ENCODE results near the gene R3HDM1. TPM values are rescaled to one million over a fixed set of nuclear protein-coding genes. Genes with fewer than 3 reads are reported as not detected.

The R3HDM1 gene
- total RNA-seq, 3 donors from 2014 or later = 22.3 to 26.1 (median 25.2) TPM

DNA sequence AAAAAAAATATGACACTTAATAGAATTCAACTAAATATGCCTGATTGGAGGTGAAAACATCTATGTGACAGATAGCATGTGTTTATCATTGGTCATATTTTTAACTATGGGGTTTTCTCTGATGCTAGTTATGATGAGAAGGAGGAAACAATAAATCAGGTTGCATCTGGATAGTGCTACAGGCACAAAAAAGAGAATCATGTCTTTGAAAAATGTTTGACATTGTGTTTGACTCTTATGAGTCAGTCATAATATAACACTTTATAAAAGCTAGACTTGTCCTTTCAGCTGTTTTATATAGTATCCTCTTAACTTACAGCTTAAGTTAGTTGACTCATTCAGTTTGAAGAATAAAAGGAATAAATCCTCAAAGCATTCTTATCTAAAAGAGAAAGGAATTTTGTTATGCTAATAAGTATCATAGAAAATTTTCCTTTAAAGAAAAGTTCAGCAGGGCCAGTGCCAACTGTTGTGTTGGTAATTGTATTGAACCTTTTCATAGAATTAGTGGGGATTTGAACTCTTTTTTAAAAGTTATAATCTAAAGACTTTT, 131.9 kb downstream of the R3HDM1 start:
- ATAC-seq (peak; percentile 34), DNase-seq (no peak)
- H3K9me3 ChIP-seq = no peaks in the 10 kb centered on the region
- intact Hi-C loops (cut with DNase I, micrococcal nuclease) = no loop called here
- H3K4me3 ChIP-seq = no peak overlapping the region
- TF ChIP-seq, protein P1, sequence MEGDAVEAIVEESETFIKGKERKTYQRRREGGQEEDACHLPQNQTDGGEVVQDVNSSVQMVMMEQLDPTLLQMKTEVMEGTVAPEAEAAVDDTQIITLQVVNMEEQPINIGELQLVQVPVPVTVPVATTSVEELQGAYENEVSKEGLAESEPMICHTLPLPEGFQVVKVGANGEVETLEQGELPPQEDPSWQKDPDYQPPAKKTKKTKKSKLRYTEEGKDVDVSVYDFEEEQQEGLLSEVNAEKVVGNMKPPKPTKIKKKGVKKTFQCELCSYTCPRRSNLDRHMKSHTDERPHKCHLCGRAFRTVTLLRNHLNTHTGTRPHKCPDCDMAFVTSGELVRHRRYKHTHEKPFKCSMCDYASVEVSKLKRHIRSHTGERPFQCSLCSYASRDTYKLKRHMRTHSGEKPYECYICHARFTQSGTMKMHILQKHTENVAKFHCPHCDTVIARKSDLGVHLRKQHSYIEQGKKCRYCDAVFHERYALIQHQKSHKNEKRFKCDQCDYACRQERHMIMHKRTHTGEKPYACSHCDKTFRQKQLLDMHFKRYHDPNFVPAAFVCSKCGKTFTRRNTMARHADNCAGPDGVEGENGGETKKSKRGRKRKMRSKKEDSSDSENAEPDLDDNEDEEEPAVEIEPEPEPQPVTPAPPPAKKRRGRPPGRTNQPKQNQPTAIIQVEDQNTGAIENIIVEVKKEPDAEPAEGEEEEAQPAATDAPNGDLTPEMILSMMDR (IDR thresholded peaks at IDR 0.05) = no peak
- no peaks in the 10 kb centered on the region for H3K4me1 ChIP-seq (ENCODE audit: low read depth)
- no peaks in the 10 kb centered on the region for H3K36me3 ChIP-seq (ENCODE audit: low read depth)

DNA sequence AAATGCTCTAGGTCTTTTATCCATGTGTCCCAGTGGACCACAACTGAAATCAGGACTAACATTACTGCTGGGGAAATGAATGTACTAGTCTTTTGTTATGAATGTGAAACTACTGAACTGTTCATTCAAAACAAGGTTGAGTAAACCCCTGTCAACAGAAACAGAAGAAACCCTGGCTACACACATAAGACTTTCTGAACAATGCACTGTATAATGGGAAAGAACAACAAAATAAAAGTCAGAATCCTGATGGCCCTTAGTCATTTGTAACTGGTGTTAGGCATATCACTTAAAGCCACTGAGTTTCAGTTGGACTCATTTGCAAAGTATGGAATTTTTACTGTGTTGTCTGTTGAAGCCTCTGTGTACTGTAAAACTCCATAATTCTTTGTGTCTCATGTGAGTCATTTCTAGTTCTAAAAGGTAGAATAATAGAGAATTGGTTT, 133.4 kb downstream of the R3HDM1 start:
- Histone ChIP-seq H3K4me3 (no peak overlapping the region), H3K9me3 (no peaks in the 10 kb centered on the region), H3K36me3 (ENCODE audit: low read depth) (no peaks in the 10 kb centered on the region), H3K4me1 (ENCODE audit: low read depth) (no peaks in the 10 kb centered on the region)
- intact Hi-C loops (cut with DNase I, micrococcal nuclease) = no loop called here
- ATAC-seq = peak; percentile 63
- no peak for DNase-seq
- TF ChIP-seq, protein P1 (IDR thresholded peaks at IDR 0.05) = no peak

GRCh38 chr2:135667045-135667444, 135.8 kb downstream of the R3HDM1 start:
- ATAC-seq (no peak), DNase-seq (no peak)
- Histone ChIP-seq H3K4me3 (no peak overlapping the region), H3K4me1 (ENCODE audit: low read depth) (no peaks in the 10 kb centered on the region), H3K36me3 (ENCODE audit: low read depth) (no peaks in the 10 kb centered on the region), H3K9me3 (no peaks in the 10 kb centered on the region)
- TF ChIP-seq, protein P1 (IDR thresholded peaks at IDR 0.05) = no peak
- intact Hi-C loops (cut with DNase I, micrococcal nuclease) = no loop called here

GRCh38 chr2:135674453-135674852, 143.2 kb downstream of the R3HDM1 start:
- no peaks in the 10 kb centered on the region for H3K4me1 ChIP-seq (ENCODE audit: low read depth)
- no peak overlapping the region for H3K4me3 ChIP-seq
- no peaks in the 10 kb centered on the region for H3K36me3 ChIP-seq (ENCODE audit: low read depth)
- ATAC-seq (no peak), DNase-seq (no peak)
- H3K9me3 ChIP-seq = no peaks in the 10 kb centered on the region
- intact Hi-C loops (cut with DNase I, micrococcal nuclease) = no loop called here
- TF ChIP-seq, protein P1 (IDR thresholded peaks at IDR 0.05) = no peak

GRCh38 chr2:135676031-135676430, 144.7 kb downstream of the R3HDM1 start:
- DNase-seq (no peak), ATAC-seq (no peak)
- no peak overlapping the region for H3K4me3 ChIP-seq
- TF ChIP-seq, protein P1 (IDR thresholded peaks at IDR 0.05) = no peak
- intact Hi-C loops (cut with DNase I, micrococcal nuclease) = no loop called here
- no peaks in the 10 kb centered on the region for H3K4me1 ChIP-seq (ENCODE audit: low read depth)
- peaks cover 8% of the 10 kb centered on the region for H3K9me3 ChIP-seq
- peaks cover 7% of the 10 kb centered on the region for H3K36me3 ChIP-seq (ENCODE audit: low read depth)

DNA sequence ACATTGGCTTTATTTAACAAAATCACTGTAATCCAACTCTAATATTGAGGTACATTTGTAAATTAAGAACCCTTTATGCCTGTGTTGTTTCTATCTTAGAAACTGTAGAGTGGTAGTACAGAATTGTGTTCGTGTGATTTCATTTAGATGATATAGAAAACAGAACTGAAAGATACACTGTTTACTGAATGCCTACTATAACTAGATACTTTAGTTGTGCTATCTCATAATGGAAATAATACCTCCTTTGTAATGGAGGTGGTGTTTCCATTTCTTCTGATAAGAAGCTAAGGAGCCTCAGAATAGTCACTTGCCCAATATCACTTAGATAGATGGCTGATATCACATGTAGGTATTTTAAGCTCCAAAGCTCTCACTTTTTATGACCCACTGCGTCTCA, 147.8 kb downstream of the R3HDM1 start:
- H3K4me1 ChIP-seq (ENCODE audit: low read depth) = no peaks in the 10 kb centered on the region
- H3K9me3 ChIP-seq = peaks cover 8% of the 10 kb centered on the region
- no peak overlapping the region for H3K4me3 ChIP-seq
- intact Hi-C loops (cut with DNase I, micrococcal nuclease) = no loop called here
- H3K36me3 ChIP-seq (ENCODE audit: low read depth) = peaks cover 7% of the 10 kb centered on the region
- ATAC-seq (no peak), DNase-seq (no peak)
- TF ChIP-seq, protein P1 (IDR thresholded peaks at IDR 0.05) = no peak

Data from mucosa of descending colon (tissue), 3 donors.